IMR-90 (cell line): ENCODE measurements around the gene KLK14. TPM values are rescaled to one million over a fixed set of nuclear protein-coding genes. Genes with fewer than 3 reads are reported as not detected.

ENCODE experiments used
- ATAC-seq: fragments of 200-7000 bp; cut with Tn5 transposase; 2 replicates; pipeline ENCODE4 v1.9.1; 2020; ENCODE audit warnings: low read depth, mild to moderate bottlenecking, moderate library complexity
- BruUV-seq: library from RNA; stranded (reverse); fragments of 400-500 nt; replicated peaks from 2 replicates; lab custom pipeline; 2021; lab: Mats Ljungman, UMichigan
- CTCF ChIA-PET: fragments of 300-600 bp; formaldehyde crosslinking; extraction: SDS; loops from one replicate; lab custom pipeline; 2021; ENCODE audit warnings: antibody characterized with exemption; lab: Yijun Ruan, JAX
- POLR2A ChIA-PET: fragments of 300-600 bp; sonication (Branson Sonifier 250); formaldehyde crosslinking; loops from one replicate; lab custom pipeline; 2022; ENCODE audit warnings: antibody characterized with exemption; ENCODE audit not compliant: unreplicated experiment; lab: Charles Lee
- DNase-seq: peaks from one replicate; pipeline ENCODE4 v3.0.0; 2013
- H2AFZ ChIP-seq: replicated peaks from 2 replicates; pipeline ENCODE3; 2013; ENCODE audit warnings: low read length, mild to moderate bottlenecking; ENCODE audit not compliant: poor library complexity
- H2AK5ac ChIP-seq: 2 replicates; pipeline ENCODE4 v1.6.1; 2013; ENCODE audit warnings: low read depth, low read length, inconsistent platforms
- H2AK9ac ChIP-seq: replicated peaks from 2 replicates; pipeline ENCODE3; 2013; ENCODE audit warnings: mild to moderate bottlenecking, low read depth, low read length, moderate library complexity; ENCODE audit not compliant: poor library complexity
- H2BK120ac ChIP-seq: 2 replicates; pipeline ENCODE4 v1.6.1; 2013; ENCODE audit warnings: low read depth, low read length, inconsistent platforms
- H2BK15ac ChIP-seq: 3 replicates; pipeline ENCODE4 v1.6.1; 2013; ENCODE audit warnings: low read depth, low read length, inconsistent platforms
- H2BK20ac ChIP-seq: 2 replicates; pipeline ENCODE4 v1.6.1; 2013; ENCODE audit warnings: low read depth, mild to moderate bottlenecking, inconsistent platforms, low read length, moderate library complexity
- H2BK5ac ChIP-seq: 2 replicates; pipeline ENCODE4 v1.6.1; 2013; ENCODE audit warnings: mild to moderate bottlenecking, low read depth, low read length, inconsistent platforms; ENCODE audit not compliant: poor library complexity, severe bottlenecking
- H3K14ac ChIP-seq: replicated peaks from 2 replicates; pipeline ENCODE4 v1.6.1; 2013; ENCODE audit warnings: low read depth, low read length, inconsistent platforms
- H3K18ac ChIP-seq: 2 replicates; pipeline ENCODE4 v1.6.1; 2013; ENCODE audit warnings: low read depth, low read length, control low read depth
- H3K23ac ChIP-seq: 2 replicates; pipeline ENCODE4 v1.6.1; 2013; ENCODE audit warnings: low read depth, low read length, inconsistent platforms
- H3K27ac ChIP-seq: 2 replicates; pipeline ENCODE4 v1.5.1; 2013; ENCODE audit warnings: mild to moderate bottlenecking, control low read depth, low read length; ENCODE audit not compliant: insufficient read depth
- H3K27me3 ChIP-seq: 2 replicates; pipeline ENCODE4 v1.6.1; 2013; ENCODE audit warnings: low read length; ENCODE audit not compliant: control insufficient read depth, insufficient read depth
- H3K36me3 ChIP-seq: 2 replicates; pipeline ENCODE4 v1.6.1; 2013; ENCODE audit warnings: low read length, mixed read lengths; ENCODE audit not compliant: control insufficient read depth, insufficient read depth
- H3K4ac ChIP-seq: 2 replicates; pipeline ENCODE4 v1.6.1; 2013; ENCODE audit warnings: low read depth, low read length, inconsistent platforms
- H3K4me1 ChIP-seq: 2 replicates; pipeline ENCODE4 v1.6.1; 2013; ENCODE audit warnings: low read length, mixed read lengths; ENCODE audit not compliant: control insufficient read depth, insufficient read depth
- H3K4me2 ChIP-seq: 2 replicates; pipeline ENCODE4 v1.6.1; 2013; ENCODE audit warnings: low read depth, mild to moderate bottlenecking, control low read depth, low read length, moderate library complexity
- H3K4me3 ChIP-seq: 2 replicates; pipeline ENCODE4 v1.5.1; 2013; ENCODE audit warnings: low read depth, mild to moderate bottlenecking, control low read depth, low read length, moderate library complexity; ENCODE audit not compliant: insufficient read depth
- H3K56ac ChIP-seq: 2 replicates; pipeline ENCODE4 v1.6.1; 2013; ENCODE audit warnings: low read length, inconsistent platforms; ENCODE audit not compliant: insufficient read depth; ENCODE audit errors: extremely low read depth
- H3K79me1 ChIP-seq, 2 experiments: 2 replicates each; pipeline ENCODE4 v1.6.1; 2013; ENCODE audit warnings: low read length in 2 of 2, inconsistent platforms in 1 of 2, low read depth in 1 of 2
- H3K9ac ChIP-seq: 2 replicates; pipeline ENCODE4 v1.6.1; 2013; ENCODE audit warnings: low read depth, low read length, control low read depth
- H3K9me1 ChIP-seq: 2 replicates; pipeline ENCODE4 v1.6.1; 2013; ENCODE audit warnings: low read length, inconsistent platforms; ENCODE audit not compliant: insufficient read depth
- H3K9me3 ChIP-seq: 2 replicates; pipeline ENCODE4 v1.6.1; 2013; ENCODE audit warnings: low read length; ENCODE audit not compliant: control insufficient read depth, insufficient read depth
- H4K20me1 ChIP-seq: 2 replicates; pipeline ENCODE4 v1.6.1; 2013; ENCODE audit warnings: low read length, inconsistent platforms; ENCODE audit not compliant: insufficient read depth
- H4K5ac ChIP-seq: 2 replicates; pipeline ENCODE4 v1.6.1; 2013; ENCODE audit warnings: mild to moderate bottlenecking, low read depth, low read length, control low read depth
- H4K8ac ChIP-seq, 2 experiments: 2 replicates each; pipeline ENCODE4 v1.6.1; 2013; ENCODE audit warnings: low read depth in 2 of 2, low read length in 2 of 2, control low read depth in 1 of 2, inconsistent platforms in 1 of 2
- H4K91ac ChIP-seq: 2 replicates; pipeline ENCODE4 v1.6.1; 2013; ENCODE audit warnings: low read depth, low read length, inconsistent platforms; ENCODE audit not compliant: insufficient read depth
- BHLHE40 ChIP-seq: fragments of 150-350 bp; IDR thresholded peaks from 2 replicates; pipeline ENCODE4 v1.6.1; 2016; ENCODE audit warnings: mild to moderate bottlenecking, low read depth, low read length
- CEBPB ChIP-seq: IDR thresholded peaks from 2 replicates; pipeline ENCODE4 v1.6.1; 2012; ENCODE audit warnings: low read depth, low read length, improper control_type of control experiment
- CHD1 ChIP-seq: IDR thresholded peaks from 2 replicates; pipeline ENCODE4 v1.6.1; 2012; ENCODE audit warnings: low read depth, low read length, improper control_type of control experiment
- CTCF ChIP-seq: conservative IDR thresholded peaks from 2 replicates; pipeline ENCODE4 v1.5.1; 2012; ENCODE audit warnings: mild to moderate bottlenecking, low read depth, low read length, improper control_type of control experiment
- ELK1 ChIP-seq: fragments of 150-350 bp; IDR thresholded peaks from 2 replicates; pipeline ENCODE4 v1.6.1; 2016; ENCODE audit warnings: low read depth, mild to moderate bottlenecking, low read length, moderate library complexity, borderline replicate concordance
- FOS ChIP-seq: fragments of 150-350 bp; IDR thresholded peaks from 2 replicates; pipeline ENCODE4 v1.6.1; 2016; ENCODE audit warnings: low read depth, low read length
- MAFK ChIP-seq: IDR thresholded peaks from 2 replicates; pipeline ENCODE4 v1.6.1; 2012; ENCODE audit warnings: low read depth, low read length, improper control_type of control experiment
- MAZ ChIP-seq: IDR thresholded peaks from 2 replicates; pipeline ENCODE4 v1.6.1; 2012; ENCODE audit warnings: low read depth, mild to moderate bottlenecking, low read length, improper control_type of control experiment, moderate library complexity, borderline replicate concordance
- MXI1 ChIP-seq: IDR thresholded peaks from 2 replicates; pipeline ENCODE4 v1.6.1; 2012; ENCODE audit warnings: low read depth, mild to moderate bottlenecking, low read length, moderate library complexity, borderline replicate concordance
- NFE2L2 ChIP-seq: fragments of 150-350 bp; IDR thresholded peaks from 2 replicates; pipeline ENCODE4 v1.6.1; 2016; ENCODE audit warnings: low read depth, mild to moderate bottlenecking, low read length
- POLR2A ChIP-seq: IDR thresholded peaks from 2 replicates; pipeline ENCODE4 v1.6.1; 2012; ENCODE audit warnings: mild to moderate bottlenecking, low read depth, low read length
- RAD21 ChIP-seq: IDR thresholded peaks from 2 replicates; pipeline ENCODE4 v1.6.1; 2012; ENCODE audit warnings: low read length, improper control_type of control experiment
- RCOR1 ChIP-seq: IDR thresholded peaks from 2 replicates; pipeline ENCODE4 v1.6.1; 2012; ENCODE audit warnings: mild to moderate bottlenecking, low read length, improper control_type of control experiment; ENCODE audit not compliant: insufficient replicate concordance
- RFX5 ChIP-seq: IDR thresholded peaks from 2 replicates; pipeline ENCODE4 v1.8.0; 2012; ENCODE audit warnings: low read depth, mild to moderate bottlenecking, low read length, moderate library complexity
- SMC3 ChIP-seq: fragments of 150-350 bp; IDR thresholded peaks from 2 replicates; pipeline ENCODE4 v1.6.1; 2016; ENCODE audit warnings: low read depth, mild to moderate bottlenecking, antibody characterized with exemption, low read length, moderate library complexity
- USF2 ChIP-seq: fragments of 150-350 bp; IDR thresholded peaks from 2 replicates; pipeline ENCODE4 v1.6.1; 2017; ENCODE audit warnings: mild to moderate bottlenecking, antibody characterized with exemption, low read length, low read depth
- WGBS, 2 experiments: methylation state at CpG; one replicate each; pipeline versions ENCODE4 v1.1.5 to v1.1.7; 2013; ENCODE audit warnings: missing lambda C conversion rate in 2 of 2; ENCODE audit not compliant: insufficient read length in 1 of 2; ENCODE audit errors: extremely low coverage in 2 of 2; 5-methylcytosine and 5-hydroxymethylcytosine counted together
- dilution Hi-C: fragments of 300-500 bp; cut with HindIII; formaldehyde crosslinking; loops from one replicate; pipeline ENCODE4 v1.14.3; 2018; ENCODE audit warnings: low sequenced_read_pairs; ENCODE audit not compliant: unreplicated experiment
- in situ Hi-C: fragments of 300-500 bp; cut with MboI; formaldehyde crosslinking; loops from 3 replicates; pipeline ENCODE4 v1.14.3; 2019; ENCODE audit warnings: low sequenced_read_pairs, inconsistent platforms, mixed read lengths
- intact Hi-C: fragments of 100-400 bp; cut with micrococcal nuclease; formaldehyde crosslinking; loops from 2 replicates; pipeline ENCODE4 v1.10.0; 2022
- polyA plus RNA-seq, 3 experiments: library from polyadenylated mRNA; depleted of rRNA; stranded (reverse); fragments of >200 nt; gene quantifications; 2 replicates each; pipeline ENCODE4 v1.2.3, GENCODE V29; 2012; ENCODE audit warnings: low replicate concordance in 1 of 3
- total RNA-seq: library from RNA; depleted of rRNA; stranded (reverse); fragments of >200 nt; gene quantifications from 2 replicates; pipeline ENCODE4 v1.2.3, GENCODE V29; 2012

KLK14 gene
- total and polyA plus RNA-seq, 2 of the 4 experiments (the other 2 are of a cell fraction): not detected

- Histone ChIP-seq H4K8ac (no peak overlapping the region), H2AFZ (no peak overlapping the region), H3K4ac (no peak overlapping the region), H2AK5ac (no peak overlapping the region), H3K27ac (no peak overlapping the region), H2BK120ac (no peak overlapping the region), H3K18ac (no peak overlapping the region), H3K27me3 (no peaks in the 10 kb centered on the region), H4K91ac (no peak overlapping the region), H4K20me1 (0 out of 2 replicates have a peak, but pooled peaks cover 3% of the 10 kb centered on the region), H3K9me3 (no peaks in the 10 kb centered on the region), H3K36me3 (no peaks in the 10 kb centered on the region), H3K56ac (no peak overlapping the region), H2BK5ac (no peak overlapping the region), H3K9me1 (no peaks in the 10 kb centered on the region), H2BK20ac (no peak overlapping the region), H3K4me3 (no peak overlapping the region), H3K4me1 (peaks cover 3% of the 10 kb centered on the region; the same call in 1 of the 2 replicates), H3K9ac (no peak overlapping the region), H3K79me1 (no peaks in the 10 kb centered on the region), H2BK15ac (no peak overlapping the region), H3K4me2 (no peak overlapping the region), H3K23ac (no peak overlapping the region), H4K5ac (no peak overlapping the region), H2AK9ac (no peak overlapping the region), H3K14ac (no peak overlapping the region)
- TF ChIP-seq BHLHE40 (no peak), USF2 (no peak), MAZ (no peak), CHD1 (no peak), MXI1 (no peak), FOS (no peak), RFX5 (no peak), CTCF (no peak), POLR2A (no peak), ELK1 (no peak), CEBPB (no peak), NFE2L2 (no peak), MAFK (no peak), RAD21 (no peak), RCOR1 (no peak), SMC3 (no peak)
- ChIA-PET CTCF (no interaction called here), POLR2A (no interaction called here)
- WGBS, 2 experiments: 100% methylated on average over 3 of the region's 17 CpGs; no CpG with 5 or more reads in 1 of the 2 experiments
- dilution Hi-C loops: no loop called here
- intact Hi-C loops: no loop called here
- ATAC-seq (no peak), DNase-seq (no peak)
- in situ Hi-C loops: no loop called here
- BruUV-seq: no TSS peak
Observed at GRCh38 chr19:51089786-51090185, 7.1 kb upstream of the KLK14 start.
